A673 (cell line): Measurements from ENCODE around the gene ANO4. TPM values are rescaled to one million over a fixed set of nuclear protein-coding genes. Genes with fewer than 3 reads are reported as not detected.

Experiments
- BruUV-seq: library from RNA; stranded (reverse); fragments of 400-500 nt; replicated peaks from 2 replicates; lab custom pipeline; 2021; lab: Mats Ljungman, UMichigan
- CTCF ChIA-PET: fragments of 300-600 bp; sonication (Branson Sonifier 250); formaldehyde crosslinking; loops from one replicate; lab custom pipeline; 2022; ENCODE audit warnings: antibody characterized with exemption; lab: Charles Lee
- POLR2A ChIA-PET: fragments of 300-600 bp; sonication (Branson Sonifier 250); formaldehyde crosslinking; loops from one replicate; lab custom pipeline; 2022; ENCODE audit warnings: antibody characterized with exemption; ENCODE audit not compliant: low non-redundant PET; lab: Charles Lee
- DNase-seq: peaks from one replicate; pipeline ENCODE4 v3.0.0-alpha.2; 2015; ENCODE audit warnings: low spot score
- H3K27ac ChIP-seq: fragments of 200-600 bp; sonication (generic); 2 replicates; pipeline ENCODE4 v1.5.1; 2016; ENCODE audit warnings: mixed run types, low read depth, mild to moderate bottlenecking, mixed read lengths, antibody characterized with exemption, low read length; ENCODE audit not compliant: poor library complexity, severe bottlenecking
- H3K27me3 ChIP-seq: fragments of 200-600 bp; sonication (generic); replicated peaks from 2 replicates; pipeline ENCODE4 v1.6.1; 2017; ENCODE audit warnings: mixed run types, low read depth, mild to moderate bottlenecking, mixed read lengths, antibody characterized with exemption, low read length; ENCODE audit not compliant: insufficient read depth, poor library complexity
- H3K36me3 ChIP-seq: fragments of 200-600 bp; sonication (generic); 2 replicates; pipeline ENCODE4 v1.6.1; 2016; ENCODE audit warnings: mixed run types, mild to moderate bottlenecking, mixed read lengths, antibody characterized with exemption, low read length; ENCODE audit not compliant: insufficient read depth, poor library complexity, severe bottlenecking
- H3K4me1 ChIP-seq: fragments of 200-600 bp; sonication (generic); 2 replicates; pipeline ENCODE4 v1.6.1; 2017; ENCODE audit warnings: mixed run types, mild to moderate bottlenecking, mixed read lengths, antibody characterized with exemption, low read length; ENCODE audit not compliant: insufficient read depth, poor library complexity, severe bottlenecking
- H3K4me3 ChIP-seq: fragments of 200-600 bp; sonication (generic); 2 replicates; pipeline ENCODE4 v1.5.1; 2016; ENCODE audit warnings: low read depth, mixed run types, mild to moderate bottlenecking, mixed read lengths, low read length; ENCODE audit not compliant: poor library complexity, severe bottlenecking
- H3K9me3 ChIP-seq: fragments of 200-600 bp; sonication (generic); 2 replicates; pipeline ENCODE4 v1.6.1; 2016; ENCODE audit warnings: mixed run types, low read depth, mild to moderate bottlenecking, mixed read lengths, antibody characterized with exemption, low read length; ENCODE audit not compliant: poor library complexity, severe bottlenecking
- EZH2 ChIP-seq: fragments of 200-600 bp; sonication (generic); IDR thresholded peaks from 2 replicates; pipeline ENCODE4 v1.6.1; 2017; ENCODE audit warnings: borderline replicate concordance, low read depth, mild to moderate bottlenecking, mixed read lengths, antibody characterized with exemption, low read length; ENCODE audit not compliant: poor library complexity, severe bottlenecking
- intact Hi-C: fragments of 100-400 bp; cut with micrococcal nuclease; formaldehyde crosslinking; loops from one replicate; pipeline ENCODE4 v1.10.0; 2022; ENCODE audit not compliant: unreplicated experiment
- total RNA-seq: library from RNA; stranded (reverse); gene quantifications from 2 replicates; pipeline ENCODE4 v1.2.3, GENCODE V29; 2021
- TF ChIP-seq, protein P1 (sequence below): fragments of 300-800, 200-600 bp; sonication (generic); conservative IDR thresholded peaks from 2 replicates; pipeline ENCODE4 v1.5.1; 2017; ENCODE audit warnings: low read depth, mild to moderate bottlenecking, antibody characterized with exemption, low read length, moderate library complexity, mixed read lengths

Gene ANO4
- total RNA-seq, 1 experiment from 2014 or later = 9.3 TPM

- H3K27ac ChIP-seq = no peak overlapping the region
- no TSS peak for BruUV-seq
- no peaks in the 10 kb centered on the region for H3K9me3 ChIP-seq
- no peak overlapping the region for H3K4me3 ChIP-seq
- no peak for DNase-seq
- ChIA-PET POLR2A (interaction anchor here (0.7 kb wide), 1 partner anchor 40 kb away, joined by 6 read pairs; no protein-coding TSS in a partner anchor), CTCF (no interaction called here)
- no peaks in the 10 kb centered on the region for H3K36me3 ChIP-seq
- intact Hi-C loops = no loop called here
- TF ChIP-seq, protein P1, sequence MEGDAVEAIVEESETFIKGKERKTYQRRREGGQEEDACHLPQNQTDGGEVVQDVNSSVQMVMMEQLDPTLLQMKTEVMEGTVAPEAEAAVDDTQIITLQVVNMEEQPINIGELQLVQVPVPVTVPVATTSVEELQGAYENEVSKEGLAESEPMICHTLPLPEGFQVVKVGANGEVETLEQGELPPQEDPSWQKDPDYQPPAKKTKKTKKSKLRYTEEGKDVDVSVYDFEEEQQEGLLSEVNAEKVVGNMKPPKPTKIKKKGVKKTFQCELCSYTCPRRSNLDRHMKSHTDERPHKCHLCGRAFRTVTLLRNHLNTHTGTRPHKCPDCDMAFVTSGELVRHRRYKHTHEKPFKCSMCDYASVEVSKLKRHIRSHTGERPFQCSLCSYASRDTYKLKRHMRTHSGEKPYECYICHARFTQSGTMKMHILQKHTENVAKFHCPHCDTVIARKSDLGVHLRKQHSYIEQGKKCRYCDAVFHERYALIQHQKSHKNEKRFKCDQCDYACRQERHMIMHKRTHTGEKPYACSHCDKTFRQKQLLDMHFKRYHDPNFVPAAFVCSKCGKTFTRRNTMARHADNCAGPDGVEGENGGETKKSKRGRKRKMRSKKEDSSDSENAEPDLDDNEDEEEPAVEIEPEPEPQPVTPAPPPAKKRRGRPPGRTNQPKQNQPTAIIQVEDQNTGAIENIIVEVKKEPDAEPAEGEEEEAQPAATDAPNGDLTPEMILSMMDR = no peak
- no peak for TF ChIP-seq EZH2
- peaks cover 20% of the 10 kb centered on the region for H3K4me1 ChIP-seq
- H3K27me3 ChIP-seq = no peaks in the 10 kb centered on the region
Measured at GRCh38 chr12:100954118-100954517, 159.5 kb downstream of the ANO4 start.

DNA sequence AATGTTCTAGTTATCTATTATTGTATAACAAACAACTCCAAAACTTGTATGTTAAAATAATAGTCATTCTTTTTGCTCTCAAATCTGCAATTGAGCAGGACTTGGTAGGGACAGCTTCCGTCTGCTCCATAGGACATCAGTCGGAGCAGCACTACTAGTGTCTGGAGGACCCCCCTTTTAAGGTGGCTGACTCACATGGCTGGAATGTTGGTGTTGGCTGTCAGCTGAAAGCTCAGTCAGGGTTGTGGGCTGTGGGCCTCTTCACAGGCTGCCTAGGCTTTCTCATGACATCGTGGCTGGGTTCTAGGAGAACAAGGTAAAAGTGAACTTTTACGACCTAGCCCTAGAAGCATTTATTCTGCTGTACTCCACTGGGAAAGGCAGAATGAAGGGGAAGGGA lies 160.6 kb downstream of the ANO4 start:
- intact Hi-C loops = no loop called here

GRCh38 chr12:100956311-100956852 lies 161.8 kb downstream of the ANO4 start:
- Histone ChIP-seq H3K4me1 (peaks cover 20% of the 10 kb centered on the region), H3K36me3 (no peaks in the 10 kb centered on the region), H3K9me3 (no peaks in the 10 kb centered on the region), H3K27me3 (no peaks in the 10 kb centered on the region), H3K4me3 (no peak overlapping the region), H3K27ac (no peak overlapping the region)
- no peak for DNase-seq
- BruUV-seq = no TSS peak
- ChIA-PET POLR2A (no interaction called here), CTCF (no interaction called here)
- no peak for TF ChIP-seq EZH2
- TF ChIP-seq, protein P1 = no peak
- intact Hi-C loops = no loop called here

More for the DNA sequence above, 160.6 kb downstream of the ANO4 start:
- Histone ChIP-seq H3K27ac (no peak overlapping the region), H3K27me3 (no peaks in the 10 kb centered on the region), H3K4me3 (no peak overlapping the region), H3K36me3 (no peaks in the 10 kb centered on the region), H3K4me1 (peaks cover 20% of the 10 kb centered on the region), H3K9me3 (no peaks in the 10 kb centered on the region)
- ChIA-PET CTCF (no interaction called here), POLR2A (interaction anchor here (0.7 kb wide), 1 partner anchor 41 kb away, joined by 6 read pairs; no protein-coding TSS in a partner anchor)
- DNase-seq = peak; percentile 50
- TF ChIP-seq, protein P1 = no peak
- no TSS peak for BruUV-seq
